Activated T-cell treated with anti-CD3 and anti-CD28 coated beads for 24 hours (primary cell): ENCODE results near the gene DLG5.

ENCODE experiments used
- DNase-seq: peaks from one replicate; pipeline ENCODE4 v3.0.0-alpha.2; 2020; ENCODE audit warnings: low read depth

DLG5 gene

DNA sequence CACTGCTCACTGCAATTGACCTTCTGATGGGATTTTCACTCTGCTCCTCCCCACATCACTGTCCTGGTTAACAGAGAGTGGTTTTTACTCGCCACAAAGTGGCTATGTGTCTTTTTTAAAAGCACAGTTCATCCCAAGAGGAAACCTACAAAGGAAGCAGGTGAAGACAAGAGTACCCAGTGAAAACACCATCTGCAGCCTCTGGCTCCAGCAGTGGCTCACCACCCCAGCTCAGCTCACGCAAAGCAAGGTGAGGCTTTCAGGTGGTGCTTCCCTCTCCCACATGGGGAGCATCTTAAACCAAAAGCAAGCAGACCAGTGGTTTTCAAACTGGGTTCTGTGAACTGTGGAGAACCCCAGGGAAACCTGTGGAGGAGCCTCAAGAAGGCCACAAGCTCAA lies 14.0 kb downstream of the DLG5 start:
- no peak for DNase-seq

DNA sequence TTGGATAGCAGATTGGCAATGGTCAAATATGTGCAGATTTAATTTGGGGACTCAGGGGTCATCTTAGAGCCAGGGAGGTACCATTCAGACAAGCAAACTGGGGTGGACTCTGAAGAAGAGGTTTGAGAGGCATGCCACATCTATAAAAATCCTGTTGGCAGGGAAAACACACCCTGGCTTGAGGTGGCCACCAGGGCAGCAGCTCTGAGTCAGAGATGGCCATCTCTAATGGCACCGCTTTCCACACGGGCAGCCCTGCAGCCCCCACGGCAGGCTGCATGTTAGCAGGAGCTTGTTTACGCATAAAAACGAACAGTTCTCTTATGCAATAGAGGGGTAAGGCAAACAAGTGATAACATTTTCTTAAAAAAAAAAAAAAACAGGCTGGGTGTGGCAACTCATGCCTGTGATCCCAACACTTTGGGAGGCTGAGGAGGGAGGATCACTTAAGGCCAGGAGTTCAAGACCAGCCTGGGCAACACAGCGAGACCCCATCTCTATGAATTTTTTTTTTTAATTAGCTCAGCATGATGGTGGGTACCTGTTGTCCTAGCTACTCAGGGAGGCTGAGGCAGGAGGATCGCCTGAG lies 14.9 kb downstream of the DLG5 start:
- no peak for DNase-seq

DNA sequence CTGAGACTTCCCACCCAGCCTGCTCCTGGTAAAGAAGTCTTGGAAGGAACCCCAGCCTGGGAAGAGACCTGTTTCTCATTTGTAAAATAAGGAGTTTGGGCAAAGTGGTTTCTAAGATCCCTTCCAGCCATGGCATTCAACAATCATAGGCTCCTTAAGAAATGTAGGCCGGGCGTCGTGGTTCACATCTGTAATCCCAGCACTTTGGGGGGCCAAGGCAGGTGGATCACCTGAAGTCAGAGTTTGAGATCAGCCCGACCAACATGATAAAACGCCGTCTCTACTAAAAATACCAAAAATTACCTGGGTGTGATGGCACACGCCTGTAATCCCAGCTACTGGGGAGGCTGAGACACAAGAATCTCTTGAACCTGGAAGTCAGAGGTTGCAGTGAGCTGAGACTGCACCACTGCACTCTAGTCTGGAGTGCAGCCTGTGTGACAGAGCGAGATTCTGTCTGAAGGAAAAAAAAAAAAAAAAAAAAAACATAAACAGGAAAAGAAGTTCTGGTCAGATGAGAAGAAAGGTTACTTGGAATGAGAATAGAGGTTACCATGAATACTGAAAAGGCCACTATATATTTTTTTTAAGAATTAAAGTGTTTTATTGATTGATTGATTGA lies 15.9 kb downstream of the DLG5 start:
- no peak for DNase-seq

DNA sequence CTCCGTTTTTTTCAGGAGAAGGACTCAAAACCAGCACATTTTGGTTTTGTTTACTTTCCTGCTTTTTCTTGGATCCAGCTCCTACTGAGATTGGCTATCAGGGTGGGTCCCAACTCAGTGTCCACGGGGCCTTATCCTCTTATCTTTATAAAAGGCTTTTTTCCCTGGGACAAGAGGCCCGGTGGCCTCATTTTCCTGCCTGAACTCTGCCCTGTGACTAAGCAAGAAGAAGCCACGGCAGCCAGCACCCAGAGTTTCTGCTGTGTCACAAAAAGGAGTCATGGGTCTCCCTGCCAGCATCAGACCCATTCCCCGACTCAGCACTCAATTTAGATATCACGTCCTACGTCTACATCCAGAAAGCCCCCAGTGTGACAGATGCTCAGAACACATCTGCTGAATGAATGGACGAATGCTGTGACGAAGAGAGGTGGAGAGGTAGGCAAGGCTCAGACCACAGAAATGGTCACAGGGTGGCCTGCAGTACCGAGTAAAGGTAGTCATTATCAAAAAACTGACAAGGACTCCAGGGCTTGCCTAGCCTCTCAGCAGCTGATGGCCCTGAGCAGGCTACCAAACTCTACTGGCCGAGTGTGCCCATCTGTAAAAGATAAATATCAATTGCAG lies 16.7 kb downstream of the DLG5 start:
- no peak for DNase-seq

DNA sequence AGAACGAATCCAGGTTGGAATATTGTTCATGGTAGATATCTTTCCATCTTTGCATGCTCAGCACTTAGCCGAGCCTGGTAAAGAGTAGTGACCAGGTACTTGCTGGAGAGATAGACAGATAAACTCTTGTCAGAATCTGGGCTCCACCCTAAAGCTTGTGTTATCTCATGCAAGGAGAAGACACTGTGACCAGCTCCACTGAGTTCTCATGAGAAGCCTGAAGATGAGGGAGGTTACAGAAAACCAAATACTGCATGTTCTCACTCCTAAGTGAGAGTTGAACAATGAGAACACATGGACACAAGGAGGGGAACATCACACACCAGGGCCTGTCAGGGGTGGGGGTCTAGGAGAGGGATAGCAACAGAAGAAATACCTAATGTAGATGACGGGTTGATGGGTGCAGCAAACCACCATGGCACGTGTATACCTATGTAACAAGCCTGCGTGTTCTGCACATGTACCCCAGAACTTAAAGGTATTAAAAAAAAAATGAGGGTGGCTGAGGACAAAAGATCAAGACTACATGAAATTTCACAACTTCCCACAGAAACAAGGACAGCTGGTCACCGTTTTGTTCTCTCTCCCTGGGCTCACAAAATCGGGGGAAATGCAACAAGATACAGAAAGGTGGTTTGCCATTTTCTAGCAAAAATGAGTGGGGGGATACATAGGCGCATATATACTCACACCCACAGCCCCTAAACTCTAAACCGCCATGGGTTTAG lies 17.4 kb downstream of the DLG5 start:
- no peak for DNase-seq

DNA sequence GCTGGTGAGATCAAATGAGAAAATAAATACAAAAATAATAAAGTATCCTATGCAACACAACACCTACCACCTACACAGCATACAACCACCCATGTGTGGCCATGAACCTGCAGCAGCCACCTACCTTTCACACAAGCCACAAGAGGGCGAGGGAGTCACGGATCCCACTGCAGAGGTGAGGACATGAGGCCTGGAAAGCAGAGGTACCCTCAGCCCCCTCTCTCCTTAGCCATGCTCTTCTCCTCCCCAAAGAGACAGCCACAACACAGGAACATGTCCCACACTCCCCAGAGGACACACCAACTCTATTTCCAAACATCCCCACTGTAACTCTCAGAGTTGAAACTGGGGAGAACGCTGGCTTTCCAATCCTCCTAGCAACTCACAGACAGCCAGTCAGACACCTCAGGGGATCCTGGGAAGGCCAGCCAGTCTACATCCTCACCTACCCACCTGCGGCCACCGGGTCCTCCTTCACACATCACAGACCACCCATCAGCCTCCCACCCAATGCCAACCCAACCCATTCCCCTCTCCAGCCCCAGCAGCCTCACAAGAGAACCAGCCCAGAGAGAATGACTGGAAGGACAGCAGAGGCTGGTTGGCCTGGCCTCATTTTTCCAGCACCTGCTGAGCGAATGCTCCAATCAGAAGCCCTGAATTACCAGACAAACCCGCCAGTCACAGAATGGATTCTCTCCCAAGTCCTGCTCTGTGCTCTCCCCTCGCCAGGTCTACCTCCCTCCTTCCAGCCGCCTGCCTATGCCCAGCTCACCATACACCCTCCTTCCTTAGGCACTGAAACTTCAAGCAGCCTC lies 18.4 kb downstream of the DLG5 start:
- DNase-seq, result no peak

DNA sequence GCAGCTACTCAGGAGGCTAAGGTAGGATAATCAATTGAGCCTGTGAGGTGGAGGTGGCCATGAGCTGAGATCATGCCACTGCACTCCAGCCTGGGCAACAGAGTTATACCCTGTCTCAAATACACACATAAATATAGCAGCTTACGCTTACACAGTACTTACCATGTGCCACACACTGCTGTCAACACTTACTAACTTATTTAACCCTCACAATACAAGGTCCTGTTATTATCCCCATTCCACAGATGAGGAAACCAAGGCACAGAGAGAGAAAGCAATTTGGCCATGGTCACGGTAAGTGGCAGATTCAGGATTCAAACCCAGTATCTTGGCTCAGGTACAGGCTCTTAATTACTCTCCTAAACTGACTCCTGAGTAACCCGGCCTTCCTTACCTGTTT lies 19.1 kb downstream of the DLG5 start:
- no peak for DNase-seq

DNA sequence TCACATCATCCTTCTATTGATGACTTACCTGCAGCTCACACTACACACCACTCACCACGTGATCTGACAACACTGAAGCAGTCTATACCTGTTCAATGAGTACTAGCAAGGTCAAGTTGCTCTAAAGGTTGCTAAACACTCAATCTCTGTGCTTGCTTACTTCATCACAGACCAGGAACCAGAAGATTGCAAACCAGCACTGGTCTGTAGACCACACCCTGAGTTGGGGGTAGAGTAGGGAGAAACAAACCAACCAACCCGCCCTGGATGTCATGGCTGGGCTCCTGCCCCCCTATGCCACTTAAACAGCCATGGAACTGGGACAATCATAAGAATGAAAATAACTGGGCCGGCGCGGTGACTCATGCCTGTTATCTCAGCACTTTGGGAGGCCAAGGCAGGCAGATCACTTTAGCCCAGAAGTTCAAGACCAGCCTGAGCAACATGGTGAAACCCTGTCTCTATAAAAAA lies 19.6 kb downstream of the DLG5 start:
- no peak for DNase-seq

DNA sequence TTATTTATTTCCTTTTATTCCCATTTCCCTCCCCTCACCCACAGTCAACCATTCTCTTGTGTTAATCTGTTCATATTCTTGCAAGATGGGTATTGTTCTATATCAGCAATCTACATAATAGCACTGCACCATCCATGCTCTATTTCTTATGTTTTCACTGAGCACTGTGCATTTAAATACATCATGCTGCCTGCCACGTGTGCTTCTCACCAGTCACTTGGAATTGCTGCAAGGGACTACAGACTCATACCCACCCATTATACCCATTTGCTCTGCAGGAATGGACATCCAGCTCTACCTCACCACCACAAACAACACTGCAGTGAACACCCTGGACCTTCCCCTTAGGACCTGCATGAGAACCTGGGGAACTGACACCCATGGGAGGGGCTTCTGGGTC lies 20.8 kb downstream of the DLG5 start:
- DNase-seq, result no peak

DNA sequence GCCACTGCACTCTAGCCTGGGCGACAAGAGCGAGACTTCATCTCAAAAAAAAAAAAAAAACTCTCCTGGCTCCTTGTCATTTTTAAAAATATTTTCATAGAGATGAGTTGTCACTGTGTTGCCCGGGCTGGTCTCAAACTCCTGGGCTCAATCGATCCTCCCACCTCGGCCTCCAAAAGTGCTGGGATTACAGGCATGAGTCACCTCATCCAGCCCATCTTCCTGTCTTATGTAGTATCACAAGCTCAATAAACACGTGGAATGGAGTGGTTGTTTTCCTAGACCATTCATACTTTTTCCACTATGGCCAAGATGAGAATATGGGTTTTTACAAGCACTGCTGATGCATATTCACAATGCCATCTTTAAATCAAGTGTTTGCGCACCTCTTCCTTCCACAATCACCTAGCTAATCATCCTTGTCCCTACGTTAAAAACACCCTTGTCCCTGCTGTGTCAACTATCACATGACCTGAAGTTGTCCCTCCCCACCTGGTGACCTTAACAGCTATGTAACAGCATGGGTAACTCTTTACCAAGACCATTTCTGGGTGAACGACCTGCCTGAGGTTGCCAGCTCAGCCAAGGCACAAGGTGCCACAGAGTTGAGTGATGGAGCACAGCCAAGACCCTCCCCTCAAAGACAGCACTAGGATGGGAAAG lies 21.3 kb downstream of the DLG5 start:
- no peak for DNase-seq

DNA sequence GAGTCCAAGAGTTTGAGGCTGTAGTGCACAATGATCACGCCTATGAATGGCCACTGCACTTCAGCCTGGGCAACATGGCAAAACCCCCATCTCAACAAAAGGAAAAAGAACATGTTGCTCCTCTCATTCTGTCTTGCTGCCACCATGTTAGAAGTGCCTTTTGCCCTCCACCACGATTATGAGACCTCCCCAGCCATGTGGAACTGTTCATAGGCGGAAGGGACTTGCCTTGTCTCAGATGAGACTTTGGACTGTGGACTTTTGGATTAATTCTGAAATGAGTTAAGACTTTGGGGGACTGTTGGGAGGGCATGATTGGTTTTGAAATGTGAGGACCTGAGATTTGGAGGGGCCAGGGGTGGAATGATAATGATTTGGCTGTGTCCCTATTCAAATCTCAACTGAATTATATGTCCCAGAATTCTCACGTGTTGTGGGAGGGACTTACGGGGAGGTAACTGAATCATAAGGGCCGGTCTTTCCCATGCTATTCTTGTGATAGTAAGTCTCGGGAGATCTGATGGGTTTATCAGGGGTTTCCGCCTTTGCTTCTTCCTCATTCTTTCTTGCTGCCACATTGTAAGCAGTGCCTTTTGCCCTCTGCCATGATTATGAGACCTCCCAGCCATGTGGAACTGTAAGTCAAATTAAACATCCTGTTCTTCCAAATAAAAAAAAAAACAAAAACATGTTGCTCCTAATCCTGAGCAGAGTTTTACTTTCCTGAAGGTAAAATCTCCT lies 22.3 kb downstream of the DLG5 start:
- DNase-seq, result no peak

DNA sequence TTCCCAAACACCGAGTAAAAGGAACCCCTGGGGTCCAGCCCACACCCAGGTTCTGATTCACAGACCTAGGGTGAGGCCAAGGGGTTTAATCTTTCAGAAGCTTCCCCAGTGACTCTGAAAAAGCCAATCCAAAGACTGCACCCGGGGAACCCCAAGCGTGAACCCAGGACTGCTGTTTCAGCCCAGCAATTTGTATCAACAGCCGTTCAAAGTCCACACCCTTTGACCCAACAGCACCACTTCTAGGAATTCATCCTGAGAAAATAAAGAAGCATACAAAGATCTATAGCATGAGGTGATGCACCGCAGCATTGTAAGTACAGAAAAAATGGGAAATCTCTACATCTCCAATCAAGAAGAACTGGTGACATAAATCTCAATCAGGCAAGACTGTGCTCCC lies 24.4 kb downstream of the DLG5 start:
- DNase-seq, result no peak

DNA sequence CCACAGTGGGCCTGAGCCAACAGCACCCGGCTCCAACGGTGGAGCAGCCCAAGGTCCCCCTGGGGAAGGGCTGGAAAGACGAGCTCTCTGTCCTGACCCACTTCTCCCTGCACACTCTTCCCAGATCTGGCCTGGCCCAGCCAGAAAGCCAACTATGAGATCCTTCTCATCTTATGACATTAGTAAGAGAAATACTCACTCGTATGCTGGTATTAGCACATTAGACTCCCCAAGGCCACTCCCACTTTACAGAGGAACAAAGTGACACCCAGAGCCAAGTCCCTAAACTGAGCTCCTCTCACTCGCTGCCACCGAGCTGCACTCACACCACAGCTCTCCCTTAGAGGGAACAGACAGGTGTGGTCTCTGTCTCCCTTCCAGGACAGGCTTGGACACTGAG lies 24.8 kb downstream of the DLG5 start:
- DNase-seq, result no peak

DNA sequence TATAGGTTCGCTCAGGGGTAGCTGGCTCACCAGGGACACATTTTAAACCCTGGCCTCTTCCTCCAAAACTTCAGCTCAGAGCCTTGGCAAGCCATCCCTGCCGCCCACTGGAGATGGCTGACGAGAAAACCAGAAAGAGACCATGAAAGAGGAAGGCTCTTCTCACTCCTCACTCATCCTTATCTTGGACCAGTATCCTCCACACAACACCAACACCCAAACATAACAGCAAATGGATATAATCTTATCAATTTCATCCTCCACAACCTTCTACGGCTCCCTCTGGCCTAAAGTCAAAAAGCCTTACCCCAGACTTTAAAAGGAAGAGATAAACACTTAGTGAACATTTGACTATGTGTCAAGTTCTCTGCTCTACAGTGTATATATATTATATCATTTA lies 26.9 kb downstream of the DLG5 start:
- DNase-seq, result no peak

DNA sequence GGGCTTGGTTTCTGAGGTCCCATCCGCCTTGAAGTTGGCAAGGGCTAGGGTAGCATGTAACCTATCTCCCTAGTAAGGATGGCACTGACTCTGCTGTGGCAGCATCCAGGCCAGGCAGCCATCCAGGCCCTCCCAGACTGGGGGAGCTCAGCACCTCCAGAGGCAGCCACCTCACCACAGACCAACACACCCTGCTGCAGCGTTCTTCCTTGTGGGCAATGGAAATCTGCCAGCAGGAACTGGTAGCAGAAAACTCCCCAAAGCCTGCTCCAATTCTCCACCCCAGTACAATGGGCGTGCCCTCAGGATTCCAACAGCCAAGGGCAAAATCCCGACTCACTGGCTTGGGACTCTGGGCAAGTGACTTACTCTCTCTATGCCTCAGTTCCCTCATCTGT lies 27.5 kb downstream of the DLG5 start:
- DNase-seq, result no peak

DNA sequence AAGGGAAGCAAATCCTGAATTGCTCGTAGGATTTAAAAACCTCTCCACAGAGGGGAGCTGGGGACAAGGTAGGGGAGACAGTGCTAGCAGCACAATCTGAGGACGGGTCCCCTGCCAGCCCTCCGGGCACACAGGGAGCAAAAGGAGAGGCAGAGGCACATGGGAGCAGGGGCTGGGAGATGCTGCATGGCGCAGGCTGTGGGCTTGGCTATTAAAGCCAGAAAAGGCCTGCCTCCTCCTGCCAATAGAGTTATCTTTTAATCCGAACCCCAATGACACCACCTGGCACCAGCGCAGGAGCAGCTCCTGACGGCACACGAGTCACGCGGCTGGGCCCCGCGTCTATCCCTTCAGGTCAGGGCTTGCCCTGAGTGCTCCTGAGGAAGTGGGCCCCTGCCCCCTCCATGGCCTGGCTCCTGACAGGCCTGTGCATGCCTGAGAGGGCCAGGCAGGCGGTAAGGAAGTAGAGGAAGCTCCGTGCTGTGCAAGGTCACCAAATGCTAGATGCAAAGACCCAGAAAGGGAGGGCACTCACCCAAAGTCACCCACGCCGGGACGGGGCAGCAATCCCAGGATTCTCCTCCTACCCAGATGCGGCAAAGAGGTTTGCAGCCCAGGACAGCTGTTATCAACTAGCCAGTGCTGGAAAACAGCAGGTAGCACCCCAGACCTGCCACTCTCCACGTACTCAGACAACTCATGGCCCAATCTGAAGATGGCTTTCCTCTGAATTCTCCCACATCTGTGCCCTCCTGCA lies 28.1 kb downstream of the DLG5 start:
- DNase-seq, result no peak

DNA sequence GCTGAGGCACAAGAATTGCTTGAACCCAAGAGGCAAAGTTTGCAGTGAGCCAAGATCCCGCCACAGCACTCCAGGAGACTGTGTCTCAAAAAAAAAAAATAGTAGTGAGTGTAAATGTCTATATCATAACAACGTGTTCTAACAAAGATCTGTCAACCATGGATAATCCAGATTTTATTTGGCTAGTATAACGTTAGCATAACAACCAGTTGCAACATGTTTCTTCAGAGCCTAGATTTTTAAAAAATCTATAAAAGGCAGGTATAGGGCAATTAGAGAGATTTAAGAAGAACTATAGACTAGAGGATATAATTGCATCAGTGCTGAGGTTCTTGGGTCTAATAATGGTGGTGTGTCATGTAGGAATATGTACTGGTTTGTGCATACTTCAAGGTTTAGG lies 30.5 kb downstream of the DLG5 start:
- no peak for DNase-seq

DNA sequence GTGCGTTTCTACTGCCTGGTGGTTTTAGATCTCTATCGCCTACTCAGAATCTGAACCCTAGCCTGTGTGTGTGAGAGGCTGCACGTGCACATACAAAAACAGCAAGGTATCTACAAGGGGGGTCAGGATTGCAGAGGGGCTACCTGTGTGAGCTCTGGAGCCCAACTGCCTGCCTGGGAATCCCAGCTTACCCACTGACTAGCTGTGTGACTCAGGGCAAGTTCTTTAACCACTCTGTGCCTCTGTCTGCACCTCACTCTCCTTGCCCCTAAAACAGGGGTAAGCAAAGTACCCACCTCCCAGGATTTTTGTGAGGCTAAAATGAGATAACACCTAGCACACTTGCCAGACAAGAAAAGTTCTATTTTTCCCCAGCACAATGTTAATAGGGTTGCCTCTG lies 32.5 kb downstream of the DLG5 start:
- DNase-seq, result no peak

DNA sequence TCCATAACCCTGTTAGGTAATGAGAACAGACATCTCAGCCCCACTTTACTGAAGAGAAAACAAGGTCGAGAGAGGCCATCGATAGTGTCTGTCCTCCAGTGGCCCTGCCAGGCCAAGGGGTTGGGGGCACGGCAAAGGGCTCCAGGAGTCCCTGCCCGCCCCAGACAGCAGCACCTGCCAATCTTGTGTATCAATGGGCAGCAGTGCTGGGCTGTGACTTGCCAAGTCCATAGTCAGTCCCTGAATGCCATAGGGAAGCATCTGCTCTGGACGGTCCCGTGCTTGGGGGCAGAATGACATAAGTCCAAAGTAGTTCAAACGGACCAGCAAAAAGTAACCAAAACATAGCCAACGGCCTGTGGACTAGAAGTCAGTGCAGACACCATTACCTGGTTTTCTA lies 33.2 kb downstream of the DLG5 start:
- no peak for DNase-seq

DNA sequence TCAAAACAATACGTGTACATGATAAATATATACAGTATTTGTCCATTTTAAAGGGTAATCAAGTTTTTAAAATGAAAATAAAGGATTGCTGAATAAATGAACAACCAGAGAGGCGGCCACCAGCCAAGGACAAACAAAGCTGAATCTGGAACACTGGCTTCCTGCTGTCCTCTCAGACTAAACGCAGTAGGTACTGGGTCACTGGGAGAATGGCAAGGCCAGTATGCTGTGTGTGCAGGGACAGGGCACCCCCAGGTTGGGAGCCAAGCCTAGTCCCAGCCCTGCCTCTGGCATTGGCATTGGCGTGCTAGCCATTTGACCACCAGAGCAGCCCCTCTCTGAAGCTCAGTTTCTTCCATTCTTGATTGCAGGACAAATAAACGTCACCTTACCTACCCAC lies 33.8 kb downstream of the DLG5 start:
- no peak for DNase-seq
